Measurements from ENCODE around the gene SFRP5.

SFRP5 gene

GRCh38 chr10:97788552-97789442 is 17.0 kb upstream of the SFRP5 start:
- DNase-seq, result no peak

- DNase-seq, result no peak
These were observed 13.9 kb upstream of the SFRP5 start for GRCh38 chr10:97785731-97786130.

GRCh38 chr10:97785231-97785630 is 13.4 kb upstream of the SFRP5 start:
- DNase-seq, result no peak

- no peak for DNase-seq
These were observed 12.5 kb upstream of the SFRP5 start for GRCh38 chr10:97784200-97784810.

GRCh38 chr10:97782455-97783228 is 10.8 kb upstream of the SFRP5 start:
- no peak for DNase-seq

- DNase-seq, result no peak
These were observed 10.0 kb upstream of the SFRP5 start for GRCh38 chr10:97781618-97782331.

- peak in 11 of 56 donors; percentile 9 to 38 (median 20) for DNase-seq
These were observed 9.2 kb upstream of the SFRP5 start for GRCh38 chr10:97780841-97781617.

- no peak for DNase-seq
These were observed 8.2 kb upstream of the SFRP5 start for GRCh38 chr10:97779975-97780374.

GRCh38 chr10:97779492-97779891 is 7.7 kb upstream of the SFRP5 start:
- no peak for DNase-seq

GRCh38 chr10:97778452-97779302 is 6.9 kb upstream of the SFRP5 start:
- DNase-seq, result no peak

GRCh38 chr10:97777143-97777542 is 5.3 kb upstream of the SFRP5 start:
- no peak for DNase-seq

- no peak for DNase-seq
These were observed 3.1 kb upstream of the SFRP5 start for GRCh38 chr10:97774811-97775294.

GRCh38 chr10:97773096-97773495 is 1.3 kb upstream of the SFRP5 start:
- no peak for DNase-seq

- DNase-seq, result peak in 6 of 56 donors; percentile 22 to 50 (median 35)
These were observed 526 bp downstream of the SFRP5 start for GRCh38 chr10:97771055-97771891.

GRCh38 chr10:97770255-97770654 is 1.5 kb downstream of the SFRP5 start:
- no peak for DNase-seq

- no peak for DNase-seq
These were observed 3.2 kb downstream of the SFRP5 start for GRCh38 chr10:97768322-97769315.
